Large intestine (tissue), 3 donors: Measurements from ENCODE around the gene SLCO3A1. TPM values are rescaled to one million over a fixed set of nuclear protein-coding genes. Genes with fewer than 3 reads are reported as not detected.
"Not testable (repeated sequence)": the region's sequence is repeated elsewhere in the genome, so short reads cannot be mapped to it uniquely, and the experiment has no call there.

Source experiments
- DNase-seq, 2 donors: peaks; one replicate each; pipeline versions ENCODE4 v3.0.0 to v3.0.0-alpha.2; 2013
- H3K27ac ChIP-seq: one replicate; pipeline ENCODE4 v1.5.1; 2013; ENCODE audit warnings: low read length
- H3K27me3 ChIP-seq: 2 replicates; pipeline ENCODE4 v1.6.1; 2013; ENCODE audit warnings: low read length; ENCODE audit not compliant: control insufficient read depth, insufficient read depth
- H3K36me3 ChIP-seq: 2 replicates; pipeline ENCODE4 v1.6.1; 2013; ENCODE audit warnings: low read length; ENCODE audit not compliant: control insufficient read depth, insufficient read depth
- H3K4me1 ChIP-seq: one replicate; pipeline ENCODE4 v1.6.1; 2013; ENCODE audit warnings: low read length; ENCODE audit not compliant: control insufficient read depth, insufficient read depth
- H3K4me3 ChIP-seq: one replicate; pipeline ENCODE4 v1.5.1; 2013; ENCODE audit warnings: low read length
- H3K9me3 ChIP-seq: one replicate; pipeline ENCODE4 v1.6.1; 2013; ENCODE audit warnings: mild to moderate bottlenecking, low read depth, low read length, moderate library complexity; ENCODE audit not compliant: control insufficient read depth
- WGBS: methylation state at CpG from one replicate; pipeline ENCODE4 v1.1.5; 2013; ENCODE audit warnings: low lambda C conversion rate; ENCODE audit not compliant: insufficient coverage; 5-methylcytosine and 5-hydroxymethylcytosine counted together
- polyA plus RNA-seq: library from polyadenylated mRNA; unstranded; fragments of 120-200 nt; gene quantifications from one replicate; pipeline ENCODE4 v1.2.1, GENCODE V29; 2013

Gene SLCO3A1
- polyA plus RNA-seq, 1 donor: 5.1 TPM

DNA sequence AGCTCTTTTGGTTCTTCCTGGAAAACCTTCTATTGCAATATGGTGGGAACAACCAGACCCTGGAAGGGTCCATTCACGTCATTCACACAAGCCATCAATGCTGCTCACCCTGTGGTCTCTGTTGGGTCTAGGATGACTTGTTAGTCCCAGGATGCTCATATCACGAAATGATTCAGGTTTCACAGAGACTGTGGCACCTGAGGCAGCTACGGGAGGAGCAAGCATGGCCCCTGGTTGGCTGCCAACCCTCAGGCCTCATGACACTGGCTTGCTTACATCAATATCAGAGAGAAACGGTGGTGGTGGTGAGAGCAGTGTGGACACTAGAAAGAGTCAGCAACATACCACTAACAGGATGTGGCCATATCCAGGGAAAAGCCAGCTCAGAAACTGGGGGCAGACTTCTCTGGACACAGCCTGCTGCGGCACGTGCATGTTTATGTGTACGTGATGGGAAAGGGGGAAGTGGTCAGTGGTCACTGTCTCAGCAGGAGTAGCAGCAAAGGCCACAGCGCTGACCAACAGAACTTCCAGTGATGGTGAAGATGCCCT lies 331.2 kb downstream of the SLCO3A1 start:
- Histone ChIP-seq H3K4me1 (no peaks in the 10 kb centered on the region), H3K9me3 (no peaks in the 10 kb centered on the region), H3K27ac (no peak overlapping the region), H3K36me3 (no peaks in the 10 kb centered on the region), H3K4me3 (no peak overlapping the region), H3K27me3 (peaks cover 4% of the 10 kb centered on the region)
- WGBS: no CpG with 5 or more reads among the region's 8 CpGs
- DNase-seq: no peak

DNA sequence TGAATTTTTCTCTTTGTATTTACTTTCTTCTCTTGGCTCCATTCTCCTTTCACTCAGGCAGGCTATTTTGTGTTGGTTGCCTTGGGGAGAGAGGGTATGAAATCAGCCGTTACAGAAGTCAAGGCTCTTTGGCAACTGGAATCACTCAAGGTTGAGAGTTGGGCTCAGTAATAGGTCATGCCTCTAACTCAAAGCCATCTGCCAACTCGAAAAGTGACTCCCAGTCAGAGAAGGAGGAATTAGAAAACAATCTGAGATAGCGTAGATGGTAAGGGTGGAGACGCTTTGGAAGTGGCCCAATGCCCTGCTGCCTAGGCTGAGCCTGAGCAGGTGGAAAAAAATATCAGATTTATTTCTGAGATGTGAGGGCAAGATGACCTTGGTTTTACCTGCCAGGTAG lies 334.5 kb downstream of the SLCO3A1 start:
- H3K9me3 ChIP-seq: no peaks in the 10 kb centered on the region
- no peaks in the 10 kb centered on the region for H3K4me1 ChIP-seq
- WGBS: no CpG with 5 or more reads among the region's 4 CpGs
- no peak overlapping the region for H3K4me3 ChIP-seq
- no peak for DNase-seq
- no peaks in the 10 kb centered on the region for H3K36me3 ChIP-seq
- H3K27ac ChIP-seq: no peak overlapping the region
- H3K27me3 ChIP-seq: peaks cover 8% of the 10 kb centered on the region

DNA sequence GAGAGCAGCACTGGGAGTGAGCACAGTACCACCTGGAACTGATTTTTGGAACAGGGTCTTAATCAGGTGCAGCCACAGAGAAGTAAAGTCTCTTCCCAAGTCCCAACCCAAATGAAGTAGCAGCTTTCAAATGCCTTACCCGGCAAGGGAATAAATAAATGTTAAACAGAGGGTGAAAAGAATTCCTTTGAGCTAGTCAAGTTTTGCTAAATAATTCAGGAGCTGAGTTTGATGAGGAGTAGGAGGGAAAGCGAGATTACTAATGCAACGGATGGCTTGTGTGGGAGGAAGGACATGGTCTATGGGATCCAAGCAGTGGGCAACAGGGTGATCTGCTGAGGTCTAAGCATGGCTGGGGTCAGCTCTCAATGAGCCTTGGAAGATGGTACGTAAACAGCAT lies 335.7 kb downstream of the SLCO3A1 start:
- H3K27me3 ChIP-seq: peaks cover 8% of the 10 kb centered on the region
- H3K27ac ChIP-seq: no peak overlapping the region
- no peaks in the 10 kb centered on the region for H3K9me3 ChIP-seq
- no peak for DNase-seq
- H3K4me1 ChIP-seq: no peaks in the 10 kb centered on the region
- H3K4me3 ChIP-seq: no peak overlapping the region
- WGBS: 60% methylated on average over 1 of the region's 4 CpGs
- H3K36me3 ChIP-seq: no peaks in the 10 kb centered on the region

DNA sequence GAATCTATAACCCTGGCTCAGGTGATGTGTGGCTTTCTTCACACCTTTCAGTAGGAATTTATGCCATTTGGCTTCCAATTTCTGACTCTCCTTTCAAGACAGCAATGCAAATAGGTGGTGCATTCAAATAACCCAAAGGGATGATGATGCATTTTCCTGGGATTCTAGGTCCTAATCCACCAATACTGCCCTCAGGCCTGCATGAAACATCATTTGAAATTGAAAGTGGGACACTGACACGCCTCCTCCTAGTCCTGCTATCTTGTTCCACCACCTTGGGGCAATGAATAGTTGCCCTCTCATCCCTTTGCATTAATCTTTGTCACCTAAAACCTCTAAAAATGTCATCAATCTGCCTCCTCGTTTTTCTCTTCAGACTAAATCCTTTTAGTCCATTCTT lies 341.7 kb downstream of the SLCO3A1 start:
- Histone ChIP-seq H3K27ac (no peak overlapping the region), H3K9me3 (no peaks in the 10 kb centered on the region), H3K36me3 (no peaks in the 10 kb centered on the region), H3K4me3 (no peak overlapping the region), H3K27me3 (peaks cover 3% of the 10 kb centered on the region), H3K4me1 (no peaks in the 10 kb centered on the region)
- 43% methylated on average over 1 of the region's 2 CpGs for WGBS
- no peak for DNase-seq

DNA sequence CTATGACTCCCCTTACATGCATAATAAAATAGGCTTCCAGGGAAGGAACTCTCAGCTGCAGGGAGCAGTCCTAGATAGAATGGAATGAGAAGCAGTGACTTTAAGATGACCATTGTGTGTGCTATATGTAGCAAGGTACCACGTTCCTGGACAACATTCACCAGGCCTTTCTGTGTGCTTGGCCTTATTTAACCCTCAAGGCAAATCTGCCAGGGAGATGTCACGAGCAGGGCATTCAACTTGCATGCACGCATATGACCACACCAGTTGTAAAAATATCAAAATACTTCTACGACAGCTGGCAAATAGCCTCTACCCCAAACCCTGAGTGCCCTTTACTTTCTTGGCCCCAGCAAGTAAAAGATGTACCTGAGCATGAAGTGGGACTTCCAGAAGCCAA lies 342.8 kb downstream of the SLCO3A1 start:
- Histone ChIP-seq H3K4me1 (no peaks in the 10 kb centered on the region), H3K36me3 (no peaks in the 10 kb centered on the region), H3K27me3 (peaks cover under 1% of the 10 kb centered on the region), H3K4me3 (no peak overlapping the region), H3K27ac (no peak overlapping the region), H3K9me3 (no peaks in the 10 kb centered on the region)
- no peak for DNase-seq
- no CpG with 5 or more reads among the region's 4 CpGs for WGBS

DNA sequence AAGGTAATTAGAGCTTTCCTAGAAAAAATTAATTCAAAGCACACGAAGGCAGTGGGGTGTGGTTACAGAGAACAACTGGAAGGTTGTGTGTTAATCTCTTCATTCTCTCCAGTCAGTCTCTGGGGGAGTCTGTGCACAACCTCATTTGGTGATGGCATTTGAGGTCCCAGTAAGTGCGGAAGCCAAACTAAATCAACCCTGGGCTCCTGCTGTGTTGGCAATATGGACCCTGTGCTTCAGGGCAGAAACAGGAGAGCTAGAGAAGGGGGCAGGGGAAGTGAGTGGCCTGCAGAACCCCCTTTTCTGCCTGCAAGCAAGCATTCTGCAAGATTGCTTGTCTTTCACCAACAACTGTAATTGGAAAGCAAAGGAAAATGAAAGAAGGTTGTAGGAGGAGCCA lies 344.2 kb downstream of the SLCO3A1 start:
- Histone ChIP-seq H3K9me3 (no peaks in the 10 kb centered on the region), H3K27ac (no peak overlapping the region), H3K27me3 (no peaks in the 10 kb centered on the region), H3K4me1 (no peaks in the 10 kb centered on the region), H3K36me3 (no peaks in the 10 kb centered on the region), H3K4me3 (no peak overlapping the region)
- no CpG with 5 or more reads among the region's 2 CpGs for WGBS
- DNase-seq: no peak

DNA sequence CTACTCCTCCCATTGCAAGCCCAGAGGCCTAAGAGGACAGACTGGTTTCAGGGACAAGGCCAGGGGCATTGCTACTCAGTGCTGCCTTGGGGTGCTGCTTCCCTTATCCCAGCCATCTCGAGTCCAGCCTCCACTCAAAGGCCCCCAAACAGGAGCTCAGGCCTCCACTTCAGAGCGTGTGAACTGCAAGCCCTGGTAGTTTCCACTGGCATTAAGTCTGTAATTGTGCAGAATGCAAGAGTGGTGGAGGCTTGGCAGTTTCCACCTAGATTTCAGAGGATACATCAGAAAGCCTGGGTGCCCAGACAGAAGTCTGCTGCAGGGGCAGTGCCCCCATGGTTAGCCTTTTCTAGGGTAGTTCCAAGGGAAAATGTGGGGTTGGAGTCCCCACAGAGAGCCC lies 347.4 kb downstream of the SLCO3A1 start:
- H3K9me3 ChIP-seq: no peaks in the 10 kb centered on the region
- WGBS: no CpG with 5 or more reads among the region's 2 CpGs
- no peaks in the 10 kb centered on the region for H3K36me3 ChIP-seq
- H3K4me3 ChIP-seq: no peak overlapping the region
- no peaks in the 10 kb centered on the region for H3K4me1 ChIP-seq
- DNase-seq: no peak
- no peaks in the 10 kb centered on the region for H3K27me3 ChIP-seq
- H3K27ac ChIP-seq: no peak overlapping the region

DNA sequence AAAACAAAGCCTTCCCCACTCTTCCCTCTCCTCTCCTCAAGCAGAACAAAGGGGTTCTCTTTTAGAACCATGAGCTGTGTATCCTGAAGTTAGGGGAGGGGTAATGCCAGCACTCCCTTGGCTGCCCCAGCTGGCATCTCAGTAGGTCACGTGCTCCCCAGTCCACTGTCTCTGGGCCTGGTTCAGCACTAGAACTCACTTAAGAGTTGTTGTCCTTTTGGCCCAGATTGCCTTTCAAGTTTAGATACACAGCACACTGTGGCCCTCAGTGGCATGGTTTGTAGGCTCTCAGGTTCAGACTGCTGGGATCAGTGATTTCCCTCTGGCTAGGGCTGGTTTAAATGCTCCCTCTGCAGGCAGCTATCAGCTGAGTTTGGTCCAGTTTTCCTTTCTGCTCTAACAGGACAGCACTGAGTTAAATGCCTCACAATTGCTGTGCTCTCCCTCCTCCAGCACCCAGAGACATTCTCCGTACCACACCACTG lies 351.8 kb downstream of the SLCO3A1 start:
- Histone ChIP-seq H3K4me3 (no peak overlapping the region), H3K9me3 (no peaks in the 10 kb centered on the region), H3K27me3 (no peaks in the 10 kb centered on the region), H3K27ac (no peak overlapping the region), H3K36me3 (no peaks in the 10 kb centered on the region), H3K4me1 (no peaks in the 10 kb centered on the region)
- WGBS: no CpG with 5 or more reads among the region's 2 CpGs
- DNase-seq: peak in 1 of 2 donors; percentile 11

DNA sequence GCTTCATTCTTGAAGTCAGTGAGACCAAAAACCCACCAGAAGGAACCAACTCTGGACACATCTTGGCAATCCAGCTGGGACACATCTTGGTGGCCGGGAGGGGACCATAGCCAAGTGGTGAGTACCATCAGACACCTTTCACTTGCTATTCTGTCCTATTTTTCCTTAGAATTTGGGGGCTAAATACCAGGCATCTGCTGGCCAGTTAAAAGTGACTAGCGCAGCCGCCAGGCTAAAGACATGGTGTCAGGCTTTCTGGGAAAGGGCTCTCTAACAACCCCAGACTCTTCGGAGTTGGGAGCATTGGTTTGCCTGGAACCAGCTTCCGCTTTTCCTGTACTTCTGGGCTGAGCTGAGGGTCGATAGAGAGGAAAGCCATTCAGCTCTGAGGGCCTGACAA lies 354.1 kb downstream of the SLCO3A1 start:
- not testable (repeated sequence) for H3K9me3 ChIP-seq, H3K27me3 ChIP-seq, H3K36me3 ChIP-seq, H3K4me3 ChIP-seq, H3K27ac ChIP-seq, DNase-seq, H3K4me1 ChIP-seq
- WGBS: no CpG with 5 or more reads among the region's 6 CpGs
